Spleen (tissue), 11 donors: ENCODE measurements around the gene ENOX2. TPM values are rescaled to one million over a fixed set of nuclear protein-coding genes. Genes with fewer than 3 reads are reported as not detected.

ENCODE experiments used
- DNase-seq: peaks from one replicate; pipeline ENCODE4 v3.0.0-alpha.2; 2020
- H3K27ac ChIP-seq, 8 donors: fragments of 200-600 bp; sonication (generic) in 7 of 8; 1 replicate in 4 of 8; 2 replicates in 4 of 8; pipeline versions ENCODE4 v1.5.0 to v1.8.0; 2016 to 2021; ENCODE audit warnings: inconsistent platforms in 4 of 8, mild to moderate bottlenecking in 4 of 8, moderate library complexity in 1 of 8
- H3K27me3 ChIP-seq, 7 donors: fragments of 200-600 bp; sonication (generic) in 6 of 7; replicated peaks in 1 of 7; 1 replicate in 4 of 7; 2 replicates in 3 of 7; pipeline versions ENCODE4 v1.5.0 to v1.8.0; 2016 to 2021; ENCODE audit warnings: inconsistent platforms in 3 of 7, mild to moderate bottlenecking in 1 of 7
- H3K36me3 ChIP-seq, 6 donors: fragments of 200-600 bp; sonication (generic) in 5 of 6; 1 replicate in 4 of 6; 2 replicates in 2 of 6; pipeline versions ENCODE4 v1.5.0 to v1.8.0; 2016 to 2021; ENCODE audit warnings: inconsistent platforms in 2 of 6
- H3K4me1 ChIP-seq, 6 donors: fragments of 200-600 bp; sonication (generic) in 5 of 6; 1 replicate in 3 of 6; 2 replicates in 3 of 6; pipeline versions ENCODE4 v1.5.0 to v1.8.0; 2016 to 2021; ENCODE audit warnings: inconsistent platforms in 3 of 6
- H3K4me3 ChIP-seq, 8 donors: fragments of 200-600 bp; sonication (generic) in 7 of 8; 1 replicate in 4 of 8; 2 replicates in 4 of 8; pipeline versions ENCODE4 v1.5.0 to v1.8.0; 2016 to 2021; ENCODE audit warnings: inconsistent platforms in 4 of 8, mild to moderate bottlenecking in 4 of 8, moderate library complexity in 2 of 8
- H3K9me3 ChIP-seq, 8 donors: fragments of 200-600 bp; sonication (generic) in 7 of 8; 1 replicate in 4 of 8; 2 replicates in 4 of 8; pipeline versions ENCODE4 v1.5.0 to v1.8.0; 2016 to 2021; ENCODE audit warnings: inconsistent platforms in 4 of 8
- CTCF ChIP-seq, 11 experiments: fragments of 200-600 bp in 7 of 11; fragments of 450-650 bp in 4 of 11; sonication (generic) in 4 of 11; IDR thresholded peaks in 8 of 11; conservative IDR thresholded peaks in 3 of 11; 1 replicate in 7 of 11; 2 replicates in 4 of 11; pipeline versions ENCODE4 v1.4.0 to v1.8.0; 2016 to 2021; ENCODE audit warnings: antibody characterized with exemption in 11 of 11, inconsistent platforms in 4 of 11, mild to moderate bottlenecking in 1 of 11
- POLR2A ChIP-seq, 3 donors: fragments of 450-650 bp; IDR thresholded peaks; one replicate each; pipeline ENCODE4 v1.5.1; 2017; ENCODE audit warnings: antibody characterized with exemption in 3 of 3, mild to moderate bottlenecking in 1 of 3
- POLR2AphosphoS5 ChIP-seq, 3 donors: sonication (generic); formaldehyde crosslinking; IDR thresholded peaks; one replicate each; pipeline ENCODE4 v1.5.1; 2017; ENCODE audit warnings: antibody characterized with exemption in 3 of 3
- WGBS, 5 donors: extraction: QIAGEN DNeasy Blood & Tissue Kit in 3 of 5; methylation state at CpG; one replicate each; pipeline versions ENCODE4 v1.1.5 to v1.1.7; 2013 to 2018; 5-methylcytosine and 5-hydroxymethylcytosine counted together
- intact Hi-C: fragments of 100-400 bp; cut with DNase I; formaldehyde crosslinking; loops from one replicate; pipeline ENCODE4 v1.15.0; 2023; ENCODE audit warnings: low total_unique reads
- polyA plus RNA-seq, 3 donors: library from polyadenylated mRNA; stranded (reverse); fragments of 200-250 nt; gene quantifications; one replicate each; pipeline ENCODE4 v1.2.1, GENCODE V29; 2013
- total RNA-seq, 7 donors: library from RNA; depleted of rRNA in 3 of 7; stranded (reverse); fragments of >200 nt in 3 of 7; fragmentation: NEBNext Ultra II Directional in 4 of 7; extraction: Animal tissue kit (Norgen Biotek cat#: 25700) in 4 of 7; gene quantifications; one replicate each; pipeline versions ENCODE4 v1.1.0 to v1.2.1, GENCODE V29; 2016 to 2021
- donor health status: healthy with polysubstance abuse.
- donor health status: DM: no; HTN: no; CAD: no; lungs with moderate emphysema.
- donor health status: DM: no; HTN: no; CAD: no.
- donor health status: Bipolar disorder and iron deficiency.
- donor health status: healthy.
- donor health status: DM: no; HTN: no; CAD: no.
- donor health status: DM: yes; HTN: yes; CAD: no.

ENOX2 gene
- total and polyA plus RNA-seq, 10 donors = 5.2 to 30.0 (median 17.4) TPM

- TF ChIP-seq POLR2A (IDR thresholded peaks at IDR 0.05) (no peak), POLR2AphosphoS5 (IDR thresholded peaks at IDR 0.05) (no peak), CTCF (IDR thresholded peaks at IDR 0.05 in 8 of 11, conservative IDR thresholded peaks at IDR 0.05 in 3 of 11) (no peak)
- Histone ChIP-seq H3K27me3 (no peaks in the 10 kb centered on the region), H3K4me1 (no peaks in the 10 kb centered on the region), H3K9me3 (no peaks in the 10 kb centered on the region), H3K27ac (no peak overlapping the region), H3K4me3 (no peak overlapping the region), H3K36me3 (no peaks in the 10 kb centered on the region)
- intact Hi-C loops = no loop called here
- no peak for DNase-seq
- WGBS, 5 donors = 54 to 84% (median 72%) methylated on average over 2 to 3 of the region's 3 CpGs
Measured at GRCh38 chrX:130604882-130605281, 298.1 kb downstream of the ENOX2 start.

DNA sequence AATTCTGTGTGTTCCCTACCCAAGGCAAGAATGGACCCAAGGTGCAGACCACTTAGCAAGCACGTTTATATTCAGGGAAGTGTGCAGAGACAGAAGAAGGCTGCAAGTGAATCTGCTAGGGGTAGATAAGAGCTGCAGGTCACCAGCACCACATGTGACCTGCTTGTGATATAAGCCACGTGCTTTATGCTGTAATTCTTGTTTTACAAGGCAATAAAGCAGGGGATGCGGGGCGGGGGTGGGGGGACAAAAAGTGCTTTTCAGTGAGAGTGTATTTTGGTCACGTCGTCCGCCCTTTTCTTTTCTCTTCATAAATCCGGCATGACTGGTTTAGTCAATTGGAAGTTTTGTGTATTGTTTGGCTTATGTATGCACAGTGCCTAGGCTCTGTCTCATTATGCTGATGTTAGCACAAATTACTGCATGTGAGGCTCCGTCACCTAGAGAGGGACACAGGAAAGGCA lies 308.5 kb downstream of the ENOX2 start:
- no peak for TF ChIP-seq POLR2AphosphoS5 (IDR thresholded peaks at IDR 0.05)
- TF ChIP-seq POLR2A (IDR thresholded peaks at IDR 0.05) = no peak
- H3K4me1 ChIP-seq = no peaks in the 10 kb centered on the region
- H3K27me3 ChIP-seq = peaks cover 0 to 5% (median 0%) of the 10 kb centered on the region in 7 donors
- no peak for DNase-seq
- H3K27ac ChIP-seq = no peak overlapping the region
- H3K36me3 ChIP-seq = no peaks in the 10 kb centered on the region
- 28 to 56% (median 51%) methylated on average over 7 to 9 of the region's 9 CpGs for WGBS, 5 donors
- intact Hi-C loops = no loop called here
- H3K9me3 ChIP-seq = no peaks in the 10 kb centered on the region
- no peak overlapping the region for H3K4me3 ChIP-seq

GRCh38 chrX:130593911-130594310 lies 309.1 kb downstream of the ENOX2 start:
- no peaks in the 10 kb centered on the region for H3K9me3 ChIP-seq
- H3K27ac ChIP-seq = no peak overlapping the region
- intact Hi-C loops = no loop called here
- H3K27me3 ChIP-seq = peaks cover 0 to 5% (median 0%) of the 10 kb centered on the region in 7 donors
- no peak for DNase-seq
- no peaks in the 10 kb centered on the region for H3K4me1 ChIP-seq
- TF ChIP-seq CTCF (IDR thresholded peaks at IDR 0.05 in 8 of 11, conservative IDR thresholded peaks at IDR 0.05 in 3 of 11) (no peak), POLR2AphosphoS5 (IDR thresholded peaks at IDR 0.05) (no peak), POLR2A (IDR thresholded peaks at IDR 0.05) (no peak)
- H3K36me3 ChIP-seq = no peaks in the 10 kb centered on the region
- H3K4me3 ChIP-seq = no peak overlapping the region
- 77 to 94% (median 84%) methylated on average over 9 of the region's 9 CpGs for WGBS, 5 donors

DNA sequence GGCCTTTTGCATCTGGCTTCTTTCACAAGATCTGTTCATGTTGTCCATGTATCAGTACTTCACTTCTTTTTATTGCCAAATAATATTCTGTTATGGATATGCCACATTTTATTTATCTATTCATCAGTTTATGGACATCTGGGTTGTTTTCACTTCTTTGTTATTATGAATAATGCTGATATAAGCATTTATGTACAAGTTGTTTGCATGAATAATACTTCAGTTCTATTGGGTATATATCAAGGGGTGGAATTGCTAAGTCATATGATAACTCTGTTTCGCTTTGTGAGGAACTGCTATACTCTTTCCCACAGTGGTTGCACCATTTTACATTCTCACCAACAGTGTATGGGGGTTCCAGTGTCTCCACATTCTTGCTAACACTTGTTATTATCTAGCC lies 310.8 kb downstream of the ENOX2 start:
- no peak for DNase-seq
- Histone ChIP-seq H3K36me3 (no peaks in the 10 kb centered on the region), H3K27ac (no peak overlapping the region), H3K4me1 (no peaks in the 10 kb centered on the region), H3K4me3 (no peak overlapping the region), H3K27me3 (peaks cover 0 to 5% (median 0%) of the 10 kb centered on the region in 7 donors), H3K9me3 (no peaks in the 10 kb centered on the region)
- TF ChIP-seq POLR2A (IDR thresholded peaks at IDR 0.05) (no peak), POLR2AphosphoS5 (IDR thresholded peaks at IDR 0.05) (no peak), CTCF (IDR thresholded peaks at IDR 0.05 in 8 of 11, conservative IDR thresholded peaks at IDR 0.05 in 3 of 11) (no peak)
- WGBS, 5 donors = 70 to 100% (median 83%) methylated on average over 1 of the region's 1 CpG
- intact Hi-C loops = no loop called here

DNA sequence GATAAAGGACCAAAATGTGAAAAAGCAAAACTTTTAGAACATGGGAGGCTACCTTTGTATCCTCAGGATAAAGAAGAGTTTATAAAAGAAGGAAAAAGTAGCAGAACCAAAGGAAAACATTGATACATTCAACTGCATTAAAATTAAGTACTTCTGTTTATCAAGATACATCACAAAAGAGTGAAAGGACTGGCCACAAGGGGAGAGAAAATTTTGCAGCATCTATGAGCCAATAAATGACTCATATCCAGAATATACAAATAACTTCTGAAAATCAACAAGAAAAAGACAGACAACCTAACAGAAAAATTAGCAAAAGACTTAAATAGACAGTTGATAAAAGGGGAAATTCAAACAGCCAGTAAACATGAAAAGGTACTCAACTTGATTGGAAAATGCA lies 324.1 kb downstream of the ENOX2 start:
- no peaks in the 10 kb centered on the region for H3K36me3 ChIP-seq
- H3K4me1 ChIP-seq = no peaks in the 10 kb centered on the region
- H3K27me3 ChIP-seq = peaks cover 0 to 8% (median 0%) of the 10 kb centered on the region in 7 donors
- H3K4me3 ChIP-seq = no peak overlapping the region
- TF ChIP-seq POLR2A (IDR thresholded peaks at IDR 0.05) (no peak), CTCF (IDR thresholded peaks at IDR 0.05 in 8 of 11, conservative IDR thresholded peaks at IDR 0.05 in 3 of 11) (no peak)
- no peaks in the 10 kb centered on the region for H3K9me3 ChIP-seq
- no peak overlapping the region for H3K27ac ChIP-seq
- intact Hi-C loops = loop anchor here (10.0 kb wide), 1 partner anchor 336 kb away; no protein-coding TSS in a partner anchor
- DNase-seq = no peak
